Pancreas (tissue), 10 donors: ENCODE results near the gene STARD7. TPM values are rescaled to one million over a fixed set of nuclear protein-coding genes. Genes with fewer than 3 reads are reported as not detected.
A peak's percentile ranks its signal among the peaks of the same experiment; 100 is the strongest.

ENCODE experiments used
- ATAC-seq, 4 donors: fragments of 200-7000 bp; cut with Tn5 transposase; one replicate each; pipeline versions ENCODE4 v1.8.0 to v1.9.1; 2020; ENCODE audit warnings: mild to moderate bottlenecking in 4 of 4, moderate library complexity in 4 of 4
- DNase-seq, 6 donors: peaks; one replicate each; pipeline ENCODE4 v3.0.0-alpha.2; 2020
- FAIRE-seq: peaks from 2 replicates; lab custom pipeline; 2012; peaks lifted over from hg19 to GRCh38; lab: Jason Lieb, UNC
- H3K27ac ChIP-seq, 4 donors: fragments of 200-600 bp; sonication (generic); 1 replicate in 3 of 4; 2 replicates in 1 of 4; pipeline versions ENCODE4 v1.5.0 to v1.8.0; 2020
- H3K27me3 ChIP-seq, 4 donors: fragments of 200-600 bp; one replicate each; pipeline ENCODE4 v1.8.0; 2021
- H3K36me3 ChIP-seq, 3 donors: fragments of 200-600 bp; sonication (generic) in 1 of 3; one replicate each; pipeline versions ENCODE4 v1.5.0 to v1.8.0; 2020 to 2021
- H3K4me1 ChIP-seq, 3 donors: fragments of 200-600 bp; one replicate each; pipeline ENCODE4 v1.8.0; 2021
- H3K4me3 ChIP-seq, 4 donors: fragments of 200-600 bp; sonication (generic) in 2 of 4; one replicate each; pipeline versions ENCODE4 v1.5.0 to v1.8.0; 2020 to 2021
- H3K9me3 ChIP-seq, 4 donors: fragments of 200-600 bp; one replicate each; pipeline ENCODE4 v1.8.0; 2021
- CTCF ChIP-seq, 4 donors: fragments of 200-600 bp; sonication (generic) in 3 of 4; IDR thresholded peaks; one replicate each; pipeline versions ENCODE4 v1.5.0 to v1.8.0; 2021; ENCODE audit warnings: antibody characterized with exemption in 4 of 4
- WGBS, 2 donors: extraction: QIAGEN DNeasy Blood & Tissue Kit; methylation state at CpG; one replicate each; pipeline ENCODE4 v1.1.7; 2013; 5-methylcytosine and 5-hydroxymethylcytosine counted together
- intact Hi-C, 3 donors: fragments of 100-400 bp; cut with DNase I; formaldehyde crosslinking; loops; one replicate each; pipeline versions ENCODE4 v1.11.1 to v1.14.2; 2022
- polyA plus RNA-seq, 2 donors: library from polyadenylated mRNA; stranded (reverse); fragments of 200-250 nt; gene quantifications; one replicate each; pipeline ENCODE4 v1.2.3, GENCODE V29; 2013
- total RNA-seq, 6 donors: library from RNA; stranded (reverse); fragmentation: NEBNext Ultra II Directional in 4 of 6; extraction: Animal tissue kit (Norgen Biotek cat#: 25700) in 4 of 6; gene quantifications; one replicate each; pipeline versions ENCODE4 v1.2.1 to v1.2.4, GENCODE V29; 2021 to 2023
- donor health status: healthy with polysubstance abuse.
- donor health status: DM: no; HTN: no; CAD: no; lungs with moderate emphysema.
- donor health status: DM: no; HTN: no; CAD: no.
- donor health status: control.
- donor health status: control.
- donor health status: Bipolar disorder and iron deficiency.
- donor health status: DM: yes; HTN: yes; CAD: no.
- donor health status: DM: no; HTN: no; CAD: no.
- donor health status: DM: no; HTN: no; CAD: no.
- donor health status: DM: yes; HTN: yes; CAD: no.

STARD7 gene
- total and polyA plus RNA-seq, 8 donors, result 21.7 to 65.1 (median 48.3) TPM

- no peaks in the 10 kb centered on the region for H3K9me3 ChIP-seq
- 61 to 62% methylated on average over 3 of the region's 3 CpGs for WGBS, 2 donors
- H3K36me3 ChIP-seq, result no peaks in the 10 kb centered on the region
- H3K4me3 ChIP-seq, result peak overlapping the region in 2 of 4 donors; percentile 47 to 71
- H3K27me3 ChIP-seq, result no peaks in the 10 kb centered on the region
- H3K27ac ChIP-seq, result peak overlapping the region in 1 of 4 donors; percentile 67
- FAIRE-seq (no peak), DNase-seq (no peak), ATAC-seq (no peak)
- TF ChIP-seq CTCF (IDR thresholded peaks at IDR 0.05), result no peak
- no peaks in the 10 kb centered on the region for H3K4me1 ChIP-seq
- intact Hi-C loops, result no loop called here
Observed at GRCh38 chr2:96145848-96146152, 62.8 kb downstream of the STARD7 start.

- TF ChIP-seq CTCF (IDR thresholded peaks at IDR 0.05), result no peak
- intact Hi-C loops, result no loop called here
- no peaks in the 10 kb centered on the region for H3K4me1 ChIP-seq
- no peaks in the 10 kb centered on the region for H3K27me3 ChIP-seq
- ATAC-seq (peak; percentile 73 to 88 (median 80)), DNase-seq (peak; percentile 73 to 83 (median 77)), FAIRE-seq (no peak)
- H3K4me3 ChIP-seq, result peak within 1 kb of the TSS; percentile 40 to 71 (median 48)
- peak within 1 kb of the TSS in 1 of 4 donors; percentile 67 for H3K27ac ChIP-seq
- H3K36me3 ChIP-seq, result no peaks in the 10 kb centered on the region
- WGBS, 2 donors, result 4% methylated on average over 75 to 94 of the region's 94 CpGs
- no peaks in the 10 kb centered on the region for H3K9me3 ChIP-seq
Observed at GRCh38 chr2:96145036-96145847, 63.4 kb downstream of the STARD7 start, which contains the start of gene DUSP2. Gene DUSP2 (minus strand): TSS chr2:96145440. CDS start chr2:96145354, 86 bp downstream.

GRCh38 chr2:96144481-96145035 is 64.1 kb downstream of the STARD7 start:
- intact Hi-C loops, result no loop called here
- H3K27me3 ChIP-seq, result no peaks in the 10 kb centered on the region
- H3K9me3 ChIP-seq, result no peaks in the 10 kb centered on the region
- TF ChIP-seq CTCF (IDR thresholded peaks at IDR 0.05), result no peak
- DNase-seq, result peak in 2 of 6 donors; percentile 53 to 81
- H3K36me3 ChIP-seq, result no peaks in the 10 kb centered on the region
- H3K4me3 ChIP-seq, result peak overlapping the region; percentile 40 to 71 (median 48)
- ATAC-seq, result peak in 1 of 4 donors; percentile 3
- 9 to 16% methylated on average over 33 to 35 of the region's 35 CpGs for WGBS, 2 donors
- H3K27ac ChIP-seq, result no peak overlapping the region
- H3K4me1 ChIP-seq, result no peaks in the 10 kb centered on the region
- FAIRE-seq, result no peak

DNA sequence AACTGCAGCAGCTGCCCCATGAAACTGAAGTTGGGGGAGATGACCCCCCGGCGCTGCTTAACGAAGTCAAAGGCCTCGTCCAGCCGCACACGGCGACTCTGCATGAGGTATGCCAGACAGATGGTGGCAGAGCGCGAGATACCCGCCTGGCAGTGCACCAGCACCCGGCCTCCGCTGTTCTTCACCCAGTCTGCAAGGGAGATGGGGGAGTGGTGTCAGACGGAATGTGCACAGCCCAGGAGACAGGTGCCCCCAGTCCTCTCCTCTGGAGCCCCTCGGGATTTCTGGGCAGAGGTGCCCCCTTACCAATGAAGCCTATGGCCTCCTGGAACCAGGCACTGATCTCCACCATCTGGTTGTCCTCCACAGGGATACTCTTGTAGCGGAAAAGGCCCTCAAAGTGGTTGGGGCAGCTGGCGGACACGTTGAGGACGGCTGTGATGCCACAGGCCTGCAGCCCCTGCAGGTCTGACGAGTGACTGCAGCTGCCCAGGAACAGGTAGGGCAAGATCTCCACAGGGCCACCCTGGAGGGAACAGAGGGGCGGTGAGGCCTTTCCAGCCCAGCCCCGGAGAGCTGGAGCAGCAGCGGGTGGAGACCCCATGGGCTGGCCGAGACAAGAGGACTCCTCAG is 64.7 kb downstream of the STARD7 start:
- Histone ChIP-seq H3K9me3 (no peaks in the 10 kb centered on the region), H3K27ac (no peak overlapping the region), H3K27me3 (no peaks in the 10 kb centered on the region), H3K4me3 (peak overlapping the region in 1 of 4 donors; percentile 71), H3K36me3 (no peaks in the 10 kb centered on the region), H3K4me1 (no peaks in the 10 kb centered on the region)
- 78 to 90% methylated on average over 23 of the region's 23 CpGs for WGBS, 2 donors
- no peak for ATAC-seq
- no peak for FAIRE-seq
- peak in 1 of 4 donors; percentile 17 for TF ChIP-seq CTCF (IDR thresholded peaks at IDR 0.05)
- intact Hi-C loops, result no loop called here
- peak in 4 of 6 donors; percentile 22 to 76 (median 42) for DNase-seq
